ENCODE results near the gene ANXA4.

The ANXA4 gene

DNA sequence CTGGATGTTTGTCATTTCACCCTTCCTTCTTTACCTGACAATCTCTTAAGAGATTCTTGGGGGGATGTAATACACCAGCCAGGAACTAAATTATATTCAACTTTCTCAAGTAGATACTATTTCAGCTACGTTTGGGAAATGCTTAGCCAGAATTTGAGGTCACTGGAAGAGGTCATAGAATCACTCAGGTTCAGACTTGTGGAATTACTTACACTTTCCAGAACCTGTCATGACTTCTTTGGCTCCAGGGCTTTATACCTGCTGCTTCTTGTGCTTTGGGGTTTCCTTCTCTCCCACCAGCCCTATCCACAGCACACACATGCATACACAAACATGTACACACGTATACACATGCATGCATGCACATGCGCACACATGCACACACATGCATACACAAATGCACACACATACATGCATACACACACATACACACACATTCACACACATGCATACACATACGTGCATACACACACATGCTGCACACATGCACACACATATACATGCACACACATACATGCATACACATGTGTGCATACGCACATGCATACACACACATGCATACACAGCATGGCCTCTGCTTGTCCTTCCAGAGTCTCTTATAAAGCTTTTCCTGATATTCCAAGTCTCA lies 23.5 kb upstream of the ANXA4 start:
- no peak for DNase-seq (ENCODE audit: low read depth)
- H3K4me3 ChIP-seq (ENCODE audit: low read depth, low read length) = no peak overlapping the region
- TF ChIP-seq, protein P1, sequence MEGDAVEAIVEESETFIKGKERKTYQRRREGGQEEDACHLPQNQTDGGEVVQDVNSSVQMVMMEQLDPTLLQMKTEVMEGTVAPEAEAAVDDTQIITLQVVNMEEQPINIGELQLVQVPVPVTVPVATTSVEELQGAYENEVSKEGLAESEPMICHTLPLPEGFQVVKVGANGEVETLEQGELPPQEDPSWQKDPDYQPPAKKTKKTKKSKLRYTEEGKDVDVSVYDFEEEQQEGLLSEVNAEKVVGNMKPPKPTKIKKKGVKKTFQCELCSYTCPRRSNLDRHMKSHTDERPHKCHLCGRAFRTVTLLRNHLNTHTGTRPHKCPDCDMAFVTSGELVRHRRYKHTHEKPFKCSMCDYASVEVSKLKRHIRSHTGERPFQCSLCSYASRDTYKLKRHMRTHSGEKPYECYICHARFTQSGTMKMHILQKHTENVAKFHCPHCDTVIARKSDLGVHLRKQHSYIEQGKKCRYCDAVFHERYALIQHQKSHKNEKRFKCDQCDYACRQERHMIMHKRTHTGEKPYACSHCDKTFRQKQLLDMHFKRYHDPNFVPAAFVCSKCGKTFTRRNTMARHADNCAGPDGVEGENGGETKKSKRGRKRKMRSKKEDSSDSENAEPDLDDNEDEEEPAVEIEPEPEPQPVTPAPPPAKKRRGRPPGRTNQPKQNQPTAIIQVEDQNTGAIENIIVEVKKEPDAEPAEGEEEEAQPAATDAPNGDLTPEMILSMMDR (IDR thresholded peaks at IDR 0.05; ENCODE audit: low read depth, low read length, missing control alignments) = no peak
- in situ Hi-C loops (cut with HindIII; ENCODE audit: low sequenced_read_pairs) = no loop called here

DNA sequence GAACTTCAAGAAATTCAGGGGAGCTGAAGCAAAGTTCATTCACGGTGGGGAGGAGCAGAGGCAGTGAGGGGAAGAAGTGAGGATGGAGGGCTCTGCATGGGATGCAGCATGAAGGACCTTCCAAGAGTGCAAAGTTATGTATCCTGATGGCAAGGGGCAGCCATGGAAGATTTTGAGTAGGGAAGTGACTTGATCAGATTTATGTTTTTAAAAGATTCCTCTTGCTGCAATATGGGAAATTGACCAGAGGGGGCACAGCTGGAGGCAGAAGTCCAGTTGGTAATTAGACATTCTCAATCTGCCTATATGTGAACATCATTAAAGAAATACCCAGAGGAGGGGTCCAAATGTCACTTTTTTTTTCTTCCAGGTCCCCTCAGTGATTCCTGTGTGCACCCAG lies 21.5 kb upstream of the ANXA4 start:
- in situ Hi-C loops (cut with HindIII; ENCODE audit: low sequenced_read_pairs) = no loop called here

DNA sequence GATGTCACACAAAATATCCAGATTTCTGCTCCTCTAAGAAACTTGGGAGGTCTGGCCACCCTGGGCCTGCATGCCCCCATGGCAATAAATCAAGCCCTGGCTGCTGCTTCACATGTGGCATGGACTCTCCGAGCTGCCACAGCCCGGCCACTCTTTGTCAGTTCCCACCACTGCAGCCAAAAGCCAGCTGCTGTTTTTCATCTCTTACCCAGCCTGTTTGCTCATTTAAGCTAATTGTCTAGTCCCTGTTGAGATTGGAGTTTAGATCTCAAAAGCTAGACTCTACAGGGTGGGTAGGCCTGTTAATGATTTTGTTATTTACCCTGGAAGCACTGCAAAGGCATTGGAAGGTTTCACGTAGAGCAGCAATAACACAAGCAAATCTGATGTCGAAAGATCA lies 20.9 kb upstream of the ANXA4 start:
- H3K4me3 ChIP-seq (ENCODE audit: low read depth, low read length) = no peak overlapping the region
- in situ Hi-C loops (cut with HindIII; ENCODE audit: low sequenced_read_pairs) = no loop called here
- TF ChIP-seq, protein P1 (IDR thresholded peaks at IDR 0.05; ENCODE audit: low read depth, low read length, missing control alignments) = no peak
- DNase-seq (ENCODE audit: low read depth) = no peak

More for the DNA sequence above, 21.5 kb upstream of the ANXA4 start:
- H3K4me3 ChIP-seq (ENCODE audit: low read depth, low read length) = no peak overlapping the region
- no peak for DNase-seq (ENCODE audit: low read depth)
- TF ChIP-seq, protein P1 (IDR thresholded peaks at IDR 0.05; ENCODE audit: low read depth, low read length, missing control alignments) = peak; percentile 62

DNA sequence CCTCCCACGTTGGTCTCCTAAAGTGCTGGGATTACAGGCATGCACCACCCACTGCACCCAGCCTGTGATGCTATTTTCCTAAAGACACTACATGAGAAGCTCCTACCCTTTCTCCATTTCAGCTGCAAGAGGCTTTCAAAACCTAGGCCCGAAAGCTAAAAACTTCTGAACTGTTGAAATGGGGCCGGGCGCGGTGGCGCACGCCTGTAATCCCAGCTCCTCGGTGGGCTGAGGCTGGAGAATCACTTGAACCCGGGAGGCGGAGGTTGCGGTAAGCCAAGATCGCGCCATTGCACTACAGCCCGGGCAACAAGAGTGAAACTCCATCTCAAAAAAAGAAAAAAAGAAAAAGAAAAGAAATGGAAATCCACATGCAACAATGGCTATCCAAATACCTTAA lies 18.1 kb upstream of the ANXA4 start:
- no peak for DNase-seq (ENCODE audit: low read depth)
- no peak overlapping the region for H3K4me3 ChIP-seq (ENCODE audit: low read depth, low read length)
- TF ChIP-seq, protein P1 (IDR thresholded peaks at IDR 0.05; ENCODE audit: low read depth, low read length, missing control alignments) = no peak
- in situ Hi-C loops (cut with HindIII; ENCODE audit: low sequenced_read_pairs) = no loop called here

DNA sequence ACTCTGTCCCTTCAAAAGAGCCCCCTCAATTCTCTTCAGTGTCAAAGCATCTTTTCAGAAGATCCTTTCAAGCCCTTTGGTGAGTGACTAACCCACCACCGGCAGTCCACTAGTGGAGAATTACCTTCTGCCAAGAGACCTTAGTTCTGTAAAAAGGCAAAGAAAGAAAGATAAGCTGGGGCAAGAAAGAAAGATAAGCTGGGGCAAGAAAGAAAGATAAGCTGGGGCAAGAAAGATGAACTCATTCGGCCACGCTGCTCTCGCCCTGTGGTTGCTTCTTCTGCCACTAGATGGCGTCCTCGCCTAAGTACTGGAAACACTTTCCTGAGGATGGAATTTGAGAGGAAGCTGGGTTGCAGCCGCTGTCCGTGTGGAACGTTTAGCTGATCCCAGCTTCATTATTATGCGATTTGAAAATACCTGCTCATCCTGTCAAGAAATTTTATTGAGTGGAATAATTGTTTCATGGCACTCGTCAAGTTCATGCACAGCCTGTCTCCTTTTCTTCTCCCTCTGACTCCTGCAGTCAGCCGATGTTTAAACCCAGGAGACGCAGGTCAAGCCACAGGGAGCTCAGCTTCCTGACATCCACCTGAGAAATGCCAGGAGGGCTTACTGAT lies 17.3 kb upstream of the ANXA4 start:
- in situ Hi-C loops (cut with HindIII; ENCODE audit: low sequenced_read_pairs) = no loop called here

DNA sequence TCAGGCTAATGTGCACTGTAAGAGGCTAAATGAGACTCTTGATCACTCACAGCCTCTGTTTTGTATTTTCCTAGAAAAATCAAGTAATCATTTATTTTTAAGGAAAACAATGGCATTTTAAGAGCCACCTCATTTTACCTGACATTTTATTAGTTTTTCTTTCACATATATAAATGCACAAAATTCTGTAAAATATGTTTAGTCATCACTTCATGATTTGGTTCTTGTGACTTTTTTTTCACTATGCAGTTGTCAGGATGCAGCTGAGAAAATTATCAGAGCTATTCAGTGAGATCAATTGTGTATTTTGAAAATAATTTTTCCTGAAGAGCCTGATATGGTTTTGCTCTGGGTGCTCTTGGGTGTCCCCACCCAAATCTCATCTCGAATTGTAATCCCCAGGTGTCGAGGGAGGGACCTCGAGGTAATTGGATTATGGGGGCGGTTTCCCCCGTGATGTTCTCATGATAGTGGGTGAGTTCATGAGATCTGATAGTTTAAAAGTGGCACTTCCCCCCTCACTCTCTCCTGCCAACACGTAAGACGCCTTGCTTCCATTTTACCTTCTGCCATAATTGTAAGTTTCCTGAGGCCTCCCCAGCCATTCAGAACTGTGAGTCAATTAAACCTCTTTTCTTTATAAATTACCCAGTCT lies 16.1 kb upstream of the ANXA4 start:
- TF ChIP-seq, protein P1 (IDR thresholded peaks at IDR 0.05; ENCODE audit: low read depth, low read length, missing control alignments) = no peak
- in situ Hi-C loops (cut with HindIII; ENCODE audit: low sequenced_read_pairs) = no loop called here
- DNase-seq (ENCODE audit: low read depth) = no peak
- H3K4me3 ChIP-seq (ENCODE audit: low read depth, low read length) = no peak overlapping the region

More for the DNA sequence above, 17.3 kb upstream of the ANXA4 start:
- TF ChIP-seq, protein P1 (IDR thresholded peaks at IDR 0.05; ENCODE audit: low read depth, low read length, missing control alignments) = peak; percentile 86
- peak; percentile 68 for DNase-seq (ENCODE audit: low read depth)
- H3K4me3 ChIP-seq (ENCODE audit: low read depth, low read length) = no peak overlapping the region
